Measurements from ENCODE around the gene RNF150.
A peak's percentile ranks its signal among the peaks of the same experiment; 100 is the strongest.
"Not testable (repeated sequence)": the region's sequence is repeated elsewhere in the genome, so short reads cannot be mapped to it uniquely, and the experiment has no call there.

RNF150 gene

DNA sequence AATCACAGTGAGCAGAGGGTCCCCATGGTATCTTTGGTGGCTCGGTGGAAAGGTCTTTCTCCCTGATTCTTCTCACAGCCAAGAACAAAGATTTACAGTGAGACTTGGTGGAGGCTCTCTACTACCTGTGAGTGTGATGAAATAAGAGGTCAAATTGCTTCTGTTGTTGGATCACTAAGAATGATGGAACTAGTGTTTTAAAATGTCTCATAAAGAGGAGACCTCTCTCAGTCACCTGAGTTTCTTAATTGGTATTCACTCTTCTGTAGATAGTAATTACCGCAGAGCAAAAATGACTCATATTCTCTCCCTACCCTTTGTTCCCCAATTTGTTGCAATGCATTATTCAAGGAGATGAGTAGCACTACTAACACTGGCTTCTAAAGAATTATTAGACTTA, 276.2 kb downstream of the RNF150 start:
- FAIRE-seq: no peak

DNA sequence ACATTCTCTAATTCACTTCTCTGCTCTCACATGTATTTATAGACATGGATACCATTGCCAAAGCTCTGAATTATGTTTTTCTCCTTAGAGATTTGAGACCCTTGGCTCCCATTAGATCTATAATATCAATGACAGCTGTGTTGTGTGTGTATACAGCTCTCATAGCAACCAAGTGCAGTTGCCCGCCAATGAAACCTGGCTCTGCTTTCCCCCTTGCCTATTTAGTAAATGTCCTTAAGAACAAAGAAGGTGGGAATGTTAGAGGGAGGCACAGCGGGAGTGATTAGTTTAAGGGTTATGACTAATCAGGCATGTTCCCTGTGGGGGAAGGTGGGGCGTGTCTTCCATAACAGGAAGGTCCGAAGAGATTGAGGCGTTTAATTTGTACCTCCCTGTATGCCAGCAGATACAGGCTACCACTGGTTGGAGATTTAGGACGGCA, 276.6 kb downstream of the RNF150 start:
- FAIRE-seq: no peak

DNA sequence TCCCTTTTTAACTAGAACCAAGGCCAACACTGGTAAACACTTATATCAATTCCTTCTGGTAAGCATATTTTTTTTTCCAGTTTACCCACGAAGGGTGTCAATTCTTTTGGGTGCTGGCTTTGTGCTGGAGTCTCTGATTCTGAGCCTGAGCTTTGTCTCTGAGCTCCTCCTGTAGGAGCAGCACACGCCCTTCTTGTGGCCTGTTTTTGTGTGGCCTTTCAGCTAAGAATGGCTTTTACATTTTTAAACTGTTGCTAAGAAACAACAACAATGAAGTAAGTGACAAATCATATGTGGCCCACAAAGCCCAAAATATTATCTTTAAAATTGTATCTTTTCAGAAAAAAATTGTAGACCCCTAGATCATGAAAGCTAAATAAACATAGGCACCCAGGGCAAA, 279.1 kb downstream of the RNF150 start:
- FAIRE-seq: no peak

DNA sequence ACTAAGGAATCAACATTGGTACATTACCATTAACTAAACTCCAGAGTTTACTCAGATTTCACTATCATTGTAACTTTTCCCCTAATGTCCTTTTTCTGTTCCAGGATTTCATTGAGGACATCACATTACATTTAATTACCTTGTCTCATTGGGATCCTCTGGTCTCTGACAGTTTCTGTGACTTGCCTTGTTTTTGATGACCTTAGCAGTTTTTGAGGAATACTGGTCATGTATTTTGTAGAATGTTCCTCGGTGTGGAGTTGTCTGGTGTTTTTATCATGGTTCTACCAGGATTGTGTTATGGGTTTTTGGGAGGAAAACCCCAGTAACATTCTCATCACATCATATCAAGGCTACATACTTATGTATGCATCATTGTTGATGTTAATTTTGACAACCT, 281.5 kb downstream of the RNF150 start:
- FAIRE-seq: no peak

DNA sequence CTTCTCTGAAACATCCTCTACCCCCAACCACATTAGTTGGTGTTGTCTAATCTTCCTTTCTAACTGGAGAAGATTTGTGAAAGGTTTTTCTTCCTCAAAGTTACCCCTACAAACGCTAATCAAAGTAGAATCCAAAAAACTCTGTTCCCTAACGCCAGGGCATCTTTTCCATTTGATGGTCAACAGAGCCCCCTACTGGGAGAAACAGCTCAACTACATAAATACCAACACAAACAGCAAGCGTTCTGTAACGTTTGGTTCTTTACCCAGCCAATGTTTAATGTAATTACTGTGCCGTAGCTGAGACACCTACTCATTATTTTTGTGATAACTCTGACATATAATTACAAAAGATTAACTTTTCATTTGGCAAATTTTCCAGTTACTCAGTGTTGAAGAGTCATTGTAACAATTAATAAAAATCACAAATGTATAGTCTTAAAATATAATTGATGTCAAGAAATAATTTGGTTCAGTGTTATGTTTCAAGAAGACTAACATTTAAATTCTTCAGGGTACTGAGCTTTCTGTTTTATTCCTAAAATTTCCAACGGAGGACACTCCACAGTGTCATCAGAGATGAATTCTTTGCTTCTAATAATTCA, 282.1 kb downstream of the RNF150 start:
- peak; percentile 98 for FAIRE-seq

DNA sequence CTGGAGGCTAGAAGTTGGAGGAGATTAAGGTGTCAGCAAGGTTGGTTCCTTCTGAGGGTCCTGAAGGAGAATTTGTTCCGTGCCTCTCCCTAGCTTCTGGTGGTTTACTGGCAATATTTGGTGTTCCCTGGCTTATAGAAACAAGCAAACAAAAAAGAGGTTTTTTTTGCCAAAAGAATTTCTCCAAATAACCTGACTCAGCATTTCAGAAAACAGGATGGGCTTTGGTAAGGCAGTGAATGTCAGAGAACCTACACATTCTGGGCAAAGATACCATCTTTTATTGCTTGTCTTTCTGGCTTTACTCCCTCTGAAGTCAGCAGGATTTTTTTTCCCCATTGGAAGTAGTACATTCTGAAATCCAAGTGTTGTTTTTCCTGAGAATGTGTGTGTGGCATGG, 283.7 kb downstream of the RNF150 start:
- no peak for FAIRE-seq

DNA sequence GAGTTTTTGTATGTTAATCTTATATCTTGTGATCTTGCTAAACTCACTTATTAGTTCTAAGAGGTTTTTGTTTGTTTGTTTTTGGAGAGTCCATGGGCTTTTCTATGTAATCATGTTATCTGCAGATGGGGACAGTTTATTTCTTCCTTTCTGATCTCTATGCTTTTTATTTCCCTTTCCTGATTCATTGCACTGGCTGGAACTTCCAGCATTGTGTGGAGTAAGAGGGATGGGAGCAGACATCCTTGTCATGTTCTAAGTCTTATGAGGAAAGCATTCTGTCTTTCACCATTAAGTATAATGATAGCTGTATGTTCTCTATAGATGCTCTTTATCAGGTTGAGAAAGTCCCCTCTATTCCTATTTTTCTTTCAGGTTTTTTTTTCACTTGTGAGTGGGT, 286.5 kb downstream of the RNF150 start:
- FAIRE-seq: no peak

DNA sequence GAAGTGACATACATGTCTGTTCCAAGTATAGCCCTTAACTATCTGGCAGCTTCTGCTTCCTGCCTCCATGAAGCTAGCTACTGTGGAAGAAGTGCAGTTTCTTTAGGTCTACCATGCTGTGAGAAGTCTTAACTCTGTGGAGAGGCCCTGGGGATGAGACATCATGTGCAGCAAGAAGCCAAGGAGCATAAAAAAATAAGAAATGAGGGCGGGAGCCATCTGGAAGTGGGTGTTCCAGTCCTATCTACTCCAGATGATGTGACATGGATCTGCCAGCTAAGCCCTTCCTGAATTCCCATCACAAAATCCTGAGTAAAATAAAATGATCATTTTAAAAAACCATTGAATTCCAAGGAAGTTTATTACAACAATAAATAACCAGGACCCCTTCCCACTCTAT, 289.2 kb downstream of the RNF150 start:
- no peak for FAIRE-seq

DNA sequence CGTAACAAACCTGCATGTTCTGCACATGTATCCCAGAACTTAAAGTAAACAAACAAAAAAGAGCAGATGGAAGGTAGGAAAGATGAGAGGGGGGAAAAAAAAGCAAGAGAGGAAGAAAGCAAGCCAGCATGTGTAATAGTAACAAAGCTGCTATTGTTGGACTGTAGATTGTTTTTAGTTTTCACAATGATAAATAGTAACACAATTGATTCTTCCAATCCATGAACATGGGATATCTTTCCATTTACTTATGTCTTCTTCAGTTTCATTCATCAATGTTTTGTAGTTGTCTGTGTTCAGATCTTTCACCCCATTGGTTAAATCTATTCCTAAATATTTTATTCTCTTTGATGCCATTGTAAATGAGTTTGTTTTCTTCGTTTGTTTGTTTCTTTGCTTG, 292.1 kb downstream of the RNF150 start:
- FAIRE-seq: no peak

DNA sequence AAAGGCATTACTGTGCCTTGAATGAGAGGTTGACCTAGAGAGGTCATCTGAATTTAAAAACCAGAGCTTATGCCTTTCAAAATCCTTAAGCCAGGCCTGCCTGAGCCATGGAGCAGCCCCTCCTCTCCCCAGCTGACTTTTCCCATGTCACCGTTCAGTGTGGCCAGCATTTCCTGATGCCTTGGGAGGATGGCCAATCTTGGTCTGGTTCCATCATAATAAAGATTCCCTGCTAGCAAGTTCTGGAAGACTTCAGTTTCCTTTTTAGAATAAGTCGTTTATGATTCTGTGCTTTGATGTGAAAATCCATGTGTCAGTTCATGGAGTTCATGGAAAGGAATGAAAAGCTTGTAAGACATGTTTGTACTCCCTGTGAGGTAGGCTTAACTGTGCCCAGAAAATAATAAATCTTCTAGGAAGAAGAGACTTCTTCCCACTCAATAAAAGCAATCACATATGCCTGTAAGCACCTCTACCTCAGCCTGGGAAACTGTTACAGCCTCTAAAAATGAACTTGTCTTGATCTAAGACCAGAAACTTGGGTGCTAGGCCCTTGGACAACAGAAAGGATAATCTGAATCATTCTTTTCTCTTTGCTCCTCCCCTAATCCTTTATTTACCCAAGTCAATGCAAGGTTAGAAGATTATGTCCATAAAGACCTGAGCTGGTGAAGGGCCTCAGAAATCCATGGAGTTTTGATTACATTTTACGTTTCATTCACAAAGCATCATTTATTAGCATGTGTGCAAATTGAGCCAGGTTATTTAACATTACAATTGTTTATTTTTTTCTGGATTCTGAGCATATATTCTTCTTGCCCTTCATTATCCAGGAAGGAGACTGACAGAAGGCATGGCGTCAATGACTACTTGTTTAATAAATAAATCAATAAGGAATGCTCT, 293.1 kb downstream of the RNF150 start:
- FAIRE-seq: no peak

DNA sequence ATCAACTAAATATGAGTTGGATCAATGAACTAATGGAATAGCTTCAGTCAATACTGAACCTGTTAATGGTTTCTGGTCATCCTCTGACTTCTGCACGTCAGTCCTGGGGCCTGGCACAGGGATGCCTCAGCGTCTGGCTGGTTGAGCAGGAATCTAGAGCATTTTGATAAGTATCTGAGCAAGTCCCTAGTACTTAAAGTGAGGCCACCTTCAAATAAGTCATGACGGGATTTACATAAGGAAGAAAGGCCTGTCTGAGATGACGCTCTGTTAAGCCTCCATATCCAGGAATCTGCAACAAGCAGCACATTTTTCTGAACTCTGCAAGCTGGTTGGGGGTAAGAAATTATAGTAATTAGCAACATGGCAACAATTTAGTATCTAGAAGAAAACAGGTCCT, 293.9 kb downstream of the RNF150 start:
- FAIRE-seq: no peak

DNA sequence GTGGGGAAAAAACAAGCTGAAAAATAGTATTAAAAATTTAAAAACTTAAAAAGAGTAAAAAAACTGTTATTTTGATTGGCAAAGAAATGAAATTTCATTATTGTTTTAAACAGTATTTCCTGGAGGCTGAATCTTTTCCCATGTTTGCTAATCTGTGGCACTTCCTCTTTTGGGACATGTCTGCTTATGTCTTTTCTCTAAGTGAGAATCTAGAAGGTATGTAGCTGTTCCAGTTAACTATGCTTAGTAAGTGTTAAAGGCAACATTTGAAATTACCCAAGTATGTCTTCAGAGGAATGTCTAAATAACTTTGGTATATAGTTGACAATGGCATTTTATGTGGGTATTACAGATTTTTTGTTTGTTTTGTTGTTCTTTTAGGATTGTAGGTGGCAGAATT, 295.5 kb downstream of the RNF150 start:
- FAIRE-seq: no peak

DNA sequence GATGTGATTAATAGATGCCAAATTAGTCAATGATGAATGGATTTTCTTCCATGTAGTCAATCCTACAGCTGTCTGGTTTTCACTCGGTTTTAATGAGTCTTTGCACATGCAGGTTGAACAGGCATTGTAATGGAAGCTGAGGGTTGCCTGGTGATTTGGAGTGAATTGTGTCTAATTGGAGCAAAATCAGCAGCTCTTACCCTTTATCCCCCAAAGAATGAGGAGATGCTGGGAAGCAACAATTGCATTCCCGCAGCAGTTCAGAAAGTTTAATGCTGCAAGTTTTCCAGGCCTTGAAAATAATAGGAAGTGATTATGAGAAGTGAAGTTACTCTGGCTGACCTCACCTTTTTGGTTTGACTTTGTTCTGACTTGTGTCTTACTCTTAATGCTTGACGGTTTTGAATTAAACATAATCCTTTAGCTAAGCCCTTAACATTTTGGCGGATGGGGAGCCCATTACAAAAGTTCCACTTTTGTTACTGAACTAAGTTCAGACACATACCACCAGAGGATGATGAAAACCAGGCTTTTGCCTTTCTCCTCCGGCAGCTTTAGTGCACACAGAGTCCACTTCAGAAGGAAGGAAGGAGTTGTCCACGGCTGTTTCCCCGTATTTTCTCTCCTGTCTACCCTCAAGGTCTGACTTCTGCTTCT, 298.3 kb downstream of the RNF150 start:
- FAIRE-seq: no peak

DNA sequence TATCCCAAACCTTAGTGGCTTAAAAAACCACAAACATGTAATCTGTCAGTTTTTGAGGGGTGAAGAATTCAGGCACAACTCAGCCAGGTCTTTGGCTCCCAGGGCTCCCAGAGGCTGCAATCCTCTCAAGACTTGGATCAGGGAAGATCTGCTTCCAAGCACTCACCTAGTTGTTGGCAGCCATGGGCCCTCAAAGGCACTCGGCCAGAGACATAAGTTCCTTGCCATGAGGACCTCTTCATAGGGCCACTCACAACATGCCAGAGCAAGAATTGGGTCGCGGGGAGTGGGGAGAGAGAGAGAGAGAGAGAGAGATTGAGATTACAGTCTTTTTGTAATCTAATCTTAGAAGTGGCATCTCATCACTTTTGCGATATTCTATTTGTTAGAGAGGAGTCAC, 300.0 kb downstream of the RNF150 start:
- no peak for FAIRE-seq

DNA sequence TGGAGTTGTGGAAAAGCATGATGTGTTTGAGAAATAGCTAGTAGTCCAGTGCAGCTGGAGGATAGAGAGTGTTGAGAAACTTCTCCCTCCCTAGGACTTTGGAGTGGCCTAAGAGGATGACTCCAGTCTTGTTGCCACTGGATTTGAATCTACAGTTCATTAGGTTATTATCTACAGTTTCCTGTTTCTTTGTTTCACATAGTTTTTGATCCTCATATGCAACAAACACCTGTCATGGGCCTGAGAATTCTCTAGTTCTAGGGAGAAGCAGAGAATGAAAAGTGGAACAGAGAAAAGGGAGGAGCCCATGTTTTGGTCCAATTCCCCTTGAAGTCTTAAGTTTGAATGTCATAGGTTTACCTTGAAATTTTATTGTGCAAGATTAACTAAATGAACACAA, 303.4 kb downstream of the RNF150 start:
- no peak for FAIRE-seq

DNA sequence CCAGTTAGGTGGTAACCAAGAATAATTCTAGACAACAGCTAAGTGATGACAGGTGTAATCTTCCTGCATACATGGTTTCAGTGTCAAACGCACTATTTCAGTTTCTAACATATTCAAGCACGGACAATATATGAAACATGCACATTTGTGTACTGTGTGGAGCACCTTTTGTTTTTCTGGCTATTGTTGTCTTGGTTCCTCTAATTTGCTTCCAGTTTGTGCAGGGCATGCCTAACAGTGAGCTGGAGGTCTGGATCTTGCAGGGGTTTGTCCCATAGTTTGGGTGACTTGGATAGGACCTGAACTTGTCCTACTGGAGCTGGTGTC, 306.6 kb downstream of the RNF150 start:
- FAIRE-seq: no peak

DNA sequence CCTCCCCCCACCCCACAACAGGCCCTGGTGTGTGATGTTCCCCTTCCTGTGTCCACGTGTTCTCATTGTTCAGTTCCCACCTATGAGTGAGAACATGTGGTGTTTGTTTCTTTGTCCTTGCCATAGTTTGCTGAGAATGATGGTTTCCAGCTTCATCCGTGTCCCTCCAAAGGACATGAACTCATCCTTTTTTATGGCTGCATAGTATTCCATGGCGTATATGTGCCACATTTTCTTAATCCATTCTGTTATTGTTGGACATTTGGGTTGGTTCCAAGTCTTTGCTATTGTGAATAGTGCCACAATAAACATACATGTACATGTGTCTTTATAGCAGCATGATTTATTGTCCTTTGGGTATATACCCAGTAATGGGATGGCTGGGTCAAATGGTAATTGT, 312.7 kb downstream of the RNF150 start:
- not testable (repeated sequence) for FAIRE-seq

DNA sequence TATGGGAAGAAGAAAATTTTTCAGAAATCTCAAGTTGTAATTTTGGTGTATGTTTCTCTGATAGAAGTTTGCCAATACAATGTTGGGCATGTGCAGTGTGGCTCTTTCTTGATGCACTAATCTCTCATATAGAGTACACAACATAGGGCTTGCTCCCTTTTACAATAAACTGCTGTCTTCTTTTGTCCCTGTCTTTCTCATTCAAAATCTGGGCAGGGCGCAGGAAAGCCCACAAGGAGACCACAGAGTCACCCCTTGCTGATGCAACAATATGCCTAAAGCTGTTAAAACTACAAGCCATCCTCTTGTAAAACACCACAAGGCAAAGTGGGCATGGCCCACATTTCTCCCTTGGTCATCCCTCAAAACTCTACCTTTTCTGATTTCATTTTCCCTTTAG, 313.7 kb downstream of the RNF150 start:
- no peak for FAIRE-seq

DNA sequence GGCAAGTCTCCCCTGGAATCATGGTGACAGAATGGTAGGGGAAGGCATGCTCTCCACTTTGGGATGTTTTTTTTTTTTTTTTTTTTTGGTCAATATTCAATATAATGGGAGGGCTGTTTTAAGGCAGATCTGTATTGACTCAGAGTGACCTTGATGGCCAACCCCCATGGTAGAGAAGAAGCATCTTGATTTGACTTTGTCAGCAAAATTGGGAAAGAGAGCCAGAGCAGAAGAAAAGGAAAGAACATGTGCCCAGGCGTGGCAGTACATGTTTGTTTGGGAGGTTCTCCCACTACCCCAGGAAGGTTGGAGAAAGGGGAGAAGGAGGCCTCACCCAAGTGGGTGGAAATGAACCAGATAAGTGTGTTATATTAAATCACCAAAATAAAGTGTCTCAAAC, 314.8 kb downstream of the RNF150 start:
- no peak for FAIRE-seq

DNA sequence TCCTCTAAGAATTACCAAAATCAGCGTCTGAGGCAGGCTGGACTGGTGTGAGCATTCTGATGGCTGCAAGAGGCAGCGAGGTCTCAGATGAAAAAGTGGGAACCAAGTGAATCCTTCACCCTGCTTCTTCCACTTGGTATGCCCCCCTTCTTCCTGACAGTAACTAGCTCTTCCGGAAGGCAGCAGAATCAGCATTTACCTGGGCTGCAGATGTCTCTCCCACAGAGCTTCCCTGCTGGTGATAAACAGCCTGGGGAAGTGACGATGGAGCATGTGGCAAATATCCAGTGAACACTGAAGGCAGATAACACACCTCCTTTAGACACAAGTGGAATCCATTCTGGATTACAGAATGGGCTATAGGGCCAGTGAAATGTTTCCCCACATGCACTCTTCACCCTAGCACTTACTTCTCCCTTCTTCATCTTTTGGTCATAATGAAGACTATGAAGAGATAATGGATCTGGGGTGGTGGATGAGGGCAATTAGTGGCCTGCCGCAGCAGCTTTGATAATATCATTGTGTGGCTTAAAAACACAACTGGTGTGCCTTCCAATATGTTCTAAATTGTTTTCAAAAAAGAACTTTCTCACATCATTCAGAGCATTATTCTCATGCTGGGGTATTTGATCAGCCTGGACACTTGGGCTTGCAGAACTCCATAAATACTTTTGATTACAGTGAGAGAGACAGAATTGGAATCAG, 316.3 kb downstream of the RNF150 start:
- FAIRE-seq: no peak

DNA sequence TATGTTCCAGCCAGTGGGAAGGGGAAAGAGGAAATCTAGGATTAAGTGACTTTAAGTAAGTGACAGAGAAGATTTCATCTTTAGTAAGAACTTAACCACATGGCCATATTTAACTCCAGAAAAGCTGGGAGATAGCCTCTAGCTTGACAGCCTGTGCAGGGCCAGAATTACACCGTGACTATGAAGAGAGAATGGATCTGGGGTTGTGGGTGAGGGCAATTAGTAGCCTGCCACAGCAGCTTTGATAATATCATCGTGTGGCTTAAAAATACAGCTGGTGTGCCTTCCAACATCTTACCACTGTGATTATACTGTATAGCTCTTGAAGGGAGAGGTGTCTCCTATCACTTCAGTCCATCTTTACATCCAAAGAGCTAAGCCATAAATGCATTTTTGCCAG, 319.5 kb downstream of the RNF150 start:
- FAIRE-seq: no peak

DNA sequence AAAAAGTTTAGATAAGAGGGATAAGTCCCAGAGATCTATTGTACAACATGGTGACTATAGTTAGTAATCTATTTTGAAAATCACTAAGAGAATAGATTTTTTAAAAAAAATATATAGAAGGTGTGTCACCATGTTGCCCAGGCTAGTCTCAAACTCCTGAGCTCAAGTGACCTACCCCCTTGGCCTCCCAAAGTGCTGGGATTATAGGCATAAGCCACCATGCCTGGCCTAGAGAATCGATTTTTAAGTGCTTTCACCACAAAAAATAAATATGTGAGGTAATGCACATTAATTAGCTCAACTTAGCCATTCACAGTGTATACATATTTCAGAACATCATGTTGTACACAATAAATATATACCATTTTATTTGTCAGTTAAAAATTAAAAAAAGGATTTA, 320.4 kb downstream of the RNF150 start:
- FAIRE-seq: no peak

DNA sequence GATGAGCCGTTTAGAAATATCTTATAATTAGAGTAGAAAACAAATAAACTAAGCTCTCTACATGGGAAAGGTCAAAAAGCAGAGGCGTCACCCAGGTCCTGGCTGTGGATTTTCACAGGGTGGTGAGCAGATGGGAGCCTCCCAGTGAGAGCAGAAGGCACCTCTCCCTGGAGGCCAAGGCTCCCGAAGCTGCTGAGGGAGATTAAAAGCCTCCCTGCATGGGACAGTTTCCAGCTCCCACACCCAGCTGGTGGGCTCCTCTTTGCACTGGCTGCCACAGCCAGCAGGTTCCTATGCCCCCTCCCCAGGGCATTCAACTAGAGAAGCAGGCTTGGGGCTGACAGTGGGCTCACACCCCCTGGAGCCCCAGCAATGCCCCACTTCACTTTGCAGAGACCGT, 321.8 kb downstream of the RNF150 start:
- FAIRE-seq: no peak
